ENCODE measurements around the gene CUBN. TPM values are rescaled to one million over a fixed set of nuclear protein-coding genes. Genes with fewer than 3 reads are reported as not detected.

The CUBN gene
- total RNA-seq, 1 experiment from 2014 or later, result 0.07 TPM

GRCh38 chr10:17074541-17074847 is 55.1 kb downstream of the CUBN start:
- Histone ChIP-seq H3K27me3 (ENCODE audit: insufficient read depth, low read depth) (no peaks in the 10 kb centered on the region), H3K4me1 (replicated peaks; ENCODE audit: insufficient read depth) (peaks cover 25% of the 10 kb centered on the region), H2AFZ (no peak overlapping the region), H4K20me1 (ENCODE audit: insufficient read depth) (no peaks in the 10 kb centered on the region), H3K4me3 (no peak overlapping the region), H3K27ac (peak overlapping the region; percentile 89), H3K4me2 (0 out of 2 replicates have a peak overlapping the region, but pooled peaks have one; percentile 2), H3K79me2 (ENCODE audit: low read depth) (no peaks in the 10 kb centered on the region), H3K36me3 (ENCODE audit: low read depth) (no peaks in the 10 kb centered on the region), H3F3A (ENCODE audit: insufficient read depth, low read depth) (peaks cover 9% of the 10 kb centered on the region), H3K9me3 (ENCODE audit: insufficient read depth, low read depth) (no peaks in the 10 kb centered on the region), H3K9me2 (ENCODE audit: insufficient read depth) (no peaks in the 10 kb centered on the region)
- ChIA-PET POLR2A (ENCODE audit: unreplicated experiment) (no interaction called here), CTCF (no interaction called here)
- DNase-seq, result no peak
- no peak for TF ChIP-seq EZH2 (IDR thresholded peaks at IDR 0.05; ENCODE audit: low read depth)
- TF ChIP-seq, protein P1, sequence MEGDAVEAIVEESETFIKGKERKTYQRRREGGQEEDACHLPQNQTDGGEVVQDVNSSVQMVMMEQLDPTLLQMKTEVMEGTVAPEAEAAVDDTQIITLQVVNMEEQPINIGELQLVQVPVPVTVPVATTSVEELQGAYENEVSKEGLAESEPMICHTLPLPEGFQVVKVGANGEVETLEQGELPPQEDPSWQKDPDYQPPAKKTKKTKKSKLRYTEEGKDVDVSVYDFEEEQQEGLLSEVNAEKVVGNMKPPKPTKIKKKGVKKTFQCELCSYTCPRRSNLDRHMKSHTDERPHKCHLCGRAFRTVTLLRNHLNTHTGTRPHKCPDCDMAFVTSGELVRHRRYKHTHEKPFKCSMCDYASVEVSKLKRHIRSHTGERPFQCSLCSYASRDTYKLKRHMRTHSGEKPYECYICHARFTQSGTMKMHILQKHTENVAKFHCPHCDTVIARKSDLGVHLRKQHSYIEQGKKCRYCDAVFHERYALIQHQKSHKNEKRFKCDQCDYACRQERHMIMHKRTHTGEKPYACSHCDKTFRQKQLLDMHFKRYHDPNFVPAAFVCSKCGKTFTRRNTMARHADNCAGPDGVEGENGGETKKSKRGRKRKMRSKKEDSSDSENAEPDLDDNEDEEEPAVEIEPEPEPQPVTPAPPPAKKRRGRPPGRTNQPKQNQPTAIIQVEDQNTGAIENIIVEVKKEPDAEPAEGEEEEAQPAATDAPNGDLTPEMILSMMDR (conservative IDR thresholded peaks at IDR 0.05), result no peak
- intact Hi-C loops (cut with micrococcal nuclease; ENCODE audit: unreplicated experiment), result no loop called here
- no TSS peak for BruUV-seq (replicated peaks)

GRCh38 chr10:17073725-17074540 is 55.7 kb downstream of the CUBN start:
- no peak overlapping the region for H2AFZ ChIP-seq
- H3K27ac ChIP-seq, result no peak overlapping the region
- H3K79me2 ChIP-seq (ENCODE audit: low read depth), result no peaks in the 10 kb centered on the region
- no peaks in the 10 kb centered on the region for H4K20me1 ChIP-seq (ENCODE audit: insufficient read depth)
- CTCF ChIA-PET, result no interaction called here
- no peaks in the 10 kb centered on the region for H3K27me3 ChIP-seq (ENCODE audit: insufficient read depth, low read depth)
- peaks cover 25% of the 10 kb centered on the region for H3K4me1 ChIP-seq (replicated peaks; ENCODE audit: insufficient read depth)
- intact Hi-C loops (cut with micrococcal nuclease; ENCODE audit: unreplicated experiment), result no loop called here
- no peak overlapping the region for H3K4me3 ChIP-seq
- H3F3A ChIP-seq (ENCODE audit: insufficient read depth, low read depth), result peaks cover 9% of the 10 kb centered on the region
- 0 out of 2 replicates have a peak overlapping the region, but pooled peaks have one; percentile 2 for H3K4me2 ChIP-seq
- H3K9me2 ChIP-seq (ENCODE audit: insufficient read depth), result no peaks in the 10 kb centered on the region
- no peak for DNase-seq
- POLR2A ChIA-PET (ENCODE audit: unreplicated experiment), result no interaction called here
- no peaks in the 10 kb centered on the region for H3K9me3 ChIP-seq (ENCODE audit: insufficient read depth, low read depth)
- no peaks in the 10 kb centered on the region for H3K36me3 ChIP-seq (ENCODE audit: low read depth)
- no TSS peak for BruUV-seq (replicated peaks)
- TF ChIP-seq EZH2 (IDR thresholded peaks at IDR 0.05; ENCODE audit: low read depth), result no peak
- TF ChIP-seq, protein P1 (conservative IDR thresholded peaks at IDR 0.05), result no peak

DNA sequence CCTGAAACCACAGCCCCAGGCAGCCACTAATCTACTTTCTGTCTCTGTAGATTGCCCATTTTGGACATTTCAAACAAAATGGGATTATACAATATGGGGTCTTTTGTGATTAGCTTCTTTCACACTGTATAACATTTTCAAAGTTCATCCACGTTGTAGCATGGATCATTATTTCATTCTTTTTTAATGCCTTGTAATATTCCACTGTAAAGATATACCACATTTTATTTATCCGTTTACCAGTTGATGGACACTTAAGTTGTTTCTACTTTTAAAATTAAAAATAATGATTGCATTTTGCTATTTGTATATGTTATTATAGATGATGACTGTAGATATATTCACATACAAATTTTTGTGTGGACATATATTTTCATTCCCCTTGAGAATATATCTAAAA is 60.7 kb downstream of the CUBN start:
- intact Hi-C loops (cut with micrococcal nuclease; ENCODE audit: unreplicated experiment), result loop anchor here (10.0 kb wide), 1 partner anchor 136 kb away; the partner anchor contains the start of gene TRDMT1
- Histone ChIP-seq H3K4me2 (no peak overlapping the region), H3K4me3 (no peak overlapping the region), H3K27ac (no peak overlapping the region), H3K36me3 (ENCODE audit: low read depth) (no peaks in the 10 kb centered on the region), H4K20me1 (ENCODE audit: insufficient read depth) (no peaks in the 10 kb centered on the region), H3K9me2 (ENCODE audit: insufficient read depth) (no peaks in the 10 kb centered on the region), H2AFZ (no peak overlapping the region), H3K27me3 (ENCODE audit: insufficient read depth, low read depth) (no peaks in the 10 kb centered on the region), H3K9me3 (ENCODE audit: insufficient read depth, low read depth) (no peaks in the 10 kb centered on the region), H3K79me2 (ENCODE audit: low read depth) (no peaks in the 10 kb centered on the region), H3K4me1 (replicated peaks; ENCODE audit: insufficient read depth) (peaks cover 9% of the 10 kb centered on the region), H3F3A (ENCODE audit: insufficient read depth, low read depth) (no peaks in the 10 kb centered on the region)
- no TSS peak for BruUV-seq (replicated peaks)
- DNase-seq, result no peak
- POLR2A ChIA-PET (ENCODE audit: unreplicated experiment), result no interaction called here
- TF ChIP-seq, protein P1 (conservative IDR thresholded peaks at IDR 0.05), result no peak
- no peak for TF ChIP-seq EZH2 (IDR thresholded peaks at IDR 0.05; ENCODE audit: low read depth)
- CTCF ChIA-PET, result no interaction called here
